PFSK-1 (cell line): ENCODE measurements around the gene OPTC.

Source experiments
- FOXP2 ChIP-seq: optimal IDR thresholded peaks from 2 replicates; pipeline ENCODE3; 2011; ENCODE audit warnings: borderline replicate concordance, control low read depth, inconsistent platforms; ENCODE audit not compliant: insufficient read depth; ENCODE audit errors: extremely low read length, extremely low read depth
- POLR2AphosphoS5 ChIP-seq: IDR thresholded peaks from 2 replicates; pipeline ENCODE4 v1.6.1; 2012; ENCODE audit warnings: low read depth, mild to moderate bottlenecking, control low read depth, low read length, moderate library complexity
- SIN3A ChIP-seq: IDR thresholded peaks from 2 replicates; pipeline ENCODE4 v1.6.1; 2012; ENCODE audit warnings: mild to moderate bottlenecking, low read length, moderate library complexity, borderline replicate concordance; ENCODE audit not compliant: insufficient read depth
- TF ChIP-seq, protein P1 (sequence below), 2 experiments: IDR thresholded peaks; 2 replicates each; pipeline versions ENCODE4 v1.6.1 to v1.8.0; 2011 to 2012; ENCODE audit warnings: low read depth in 2 of 2, low read length in 2 of 2, control low read depth in 1 of 2, inconsistent platforms in 1 of 2, mild to moderate bottlenecking in 1 of 2, moderate library complexity in 1 of 2; ENCODE audit not compliant: insufficient read depth in 1 of 2

DNA sequence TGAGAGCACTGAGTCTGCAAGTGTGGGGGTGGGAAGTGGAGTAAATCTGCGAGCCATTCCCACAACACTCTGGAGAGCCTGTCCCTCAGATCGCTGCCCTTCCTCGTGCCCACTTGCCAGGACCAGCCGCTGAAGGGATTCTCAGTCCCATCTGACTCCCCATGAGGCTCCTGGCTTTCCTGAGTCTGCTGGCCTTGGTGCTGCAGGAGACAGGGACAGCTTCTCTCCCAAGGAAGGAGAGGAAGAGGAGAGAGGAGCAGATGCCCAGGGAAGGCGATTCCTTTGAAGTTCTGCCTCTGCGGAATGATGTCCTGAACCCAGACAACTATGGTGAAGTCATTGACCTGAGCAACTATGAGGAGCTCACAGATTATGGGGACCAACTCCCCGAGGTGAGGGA, 1.9 kb downstream of the OPTC start:
- TF ChIP-seq, protein P1, sequence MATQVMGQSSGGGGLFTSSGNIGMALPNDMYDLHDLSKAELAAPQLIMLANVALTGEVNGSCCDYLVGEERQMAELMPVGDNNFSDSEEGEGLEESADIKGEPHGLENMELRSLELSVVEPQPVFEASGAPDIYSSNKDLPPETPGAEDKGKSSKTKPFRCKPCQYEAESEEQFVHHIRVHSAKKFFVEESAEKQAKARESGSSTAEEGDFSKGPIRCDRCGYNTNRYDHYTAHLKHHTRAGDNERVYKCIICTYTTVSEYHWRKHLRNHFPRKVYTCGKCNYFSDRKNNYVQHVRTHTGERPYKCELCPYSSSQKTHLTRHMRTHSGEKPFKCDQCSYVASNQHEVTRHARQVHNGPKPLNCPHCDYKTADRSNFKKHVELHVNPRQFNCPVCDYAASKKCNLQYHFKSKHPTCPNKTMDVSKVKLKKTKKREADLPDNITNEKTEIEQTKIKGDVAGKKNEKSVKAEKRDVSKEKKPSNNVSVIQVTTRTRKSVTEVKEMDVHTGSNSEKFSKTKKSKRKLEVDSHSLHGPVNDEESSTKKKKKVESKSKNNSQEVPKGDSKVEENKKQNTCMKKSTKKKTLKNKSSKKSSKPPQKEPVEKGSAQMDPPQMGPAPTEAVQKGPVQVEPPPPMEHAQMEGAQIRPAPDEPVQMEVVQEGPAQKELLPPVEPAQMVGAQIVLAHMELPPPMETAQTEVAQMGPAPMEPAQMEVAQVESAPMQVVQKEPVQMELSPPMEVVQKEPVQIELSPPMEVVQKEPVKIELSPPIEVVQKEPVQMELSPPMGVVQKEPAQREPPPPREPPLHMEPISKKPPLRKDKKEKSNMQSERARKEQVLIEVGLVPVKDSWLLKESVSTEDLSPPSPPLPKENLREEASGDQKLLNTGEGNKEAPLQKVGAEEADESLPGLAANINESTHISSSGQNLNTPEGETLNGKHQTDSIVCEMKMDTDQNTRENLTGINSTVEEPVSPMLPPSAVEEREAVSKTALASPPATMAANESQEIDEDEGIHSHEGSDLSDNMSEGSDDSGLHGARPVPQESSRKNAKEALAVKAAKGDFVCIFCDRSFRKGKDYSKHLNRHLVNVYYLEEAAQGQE (IDR thresholded peaks at IDR 0.05; ENCODE audit: insufficient read depth in 1 of 2, low read depth in 2 of 2, low read length in 2 of 2) = peak in 1 of 2 experiments; percentile 75; a peak in 2 of 4 replicates
- TF ChIP-seq SIN3A (no peak), POLR2AphosphoS5 (no peak), FOXP2 (no peak)
